Memory B cell (primary cell): ENCODE results near the gene POLE.
"Not testable (repeated sequence)": the region's sequence is repeated elsewhere in the genome, so short reads cannot be mapped to it uniquely, and the experiment has no call there.

Source experiments
- ATAC-seq: fragments of 150-1000 bp; cut with Tn5 transposase; 2 replicates; pipeline ENCODE4 v1.10.0; 2021; ENCODE audit warnings: low read depth, mild to moderate bottlenecking, moderate library complexity
- DNase-seq, 2 donors: peaks; one replicate each; pipeline ENCODE4 v3.0.0; 2022; ENCODE audit warnings: low spot score in 2 of 2
- H3K27ac Mint-ChIP-seq: one replicate; pipeline ENCODE4 v1.8.0; 2022; ENCODE audit warnings: mild to moderate bottlenecking, moderate library complexity, mixed read lengths
- H3K27me3 Mint-ChIP-seq: one replicate; pipeline ENCODE4 v1.8.0; 2022; ENCODE audit warnings: mixed read lengths
- H3K36me3 Mint-ChIP-seq: one replicate; pipeline ENCODE4 v1.8.0; 2022; ENCODE audit warnings: mild to moderate bottlenecking, mixed read lengths
- H3K4me1 Mint-ChIP-seq: one replicate; pipeline ENCODE4 v1.8.0; 2022; ENCODE audit warnings: mixed read lengths
- H3K4me3 Mint-ChIP-seq: one replicate; pipeline ENCODE4 v1.8.0; 2022; ENCODE audit warnings: mild to moderate bottlenecking, moderate library complexity, mixed read lengths
- H3K9me3 Mint-ChIP-seq: one replicate; pipeline ENCODE4 v1.8.0; 2022; ENCODE audit warnings: mixed read lengths

Gene POLE

DNA sequence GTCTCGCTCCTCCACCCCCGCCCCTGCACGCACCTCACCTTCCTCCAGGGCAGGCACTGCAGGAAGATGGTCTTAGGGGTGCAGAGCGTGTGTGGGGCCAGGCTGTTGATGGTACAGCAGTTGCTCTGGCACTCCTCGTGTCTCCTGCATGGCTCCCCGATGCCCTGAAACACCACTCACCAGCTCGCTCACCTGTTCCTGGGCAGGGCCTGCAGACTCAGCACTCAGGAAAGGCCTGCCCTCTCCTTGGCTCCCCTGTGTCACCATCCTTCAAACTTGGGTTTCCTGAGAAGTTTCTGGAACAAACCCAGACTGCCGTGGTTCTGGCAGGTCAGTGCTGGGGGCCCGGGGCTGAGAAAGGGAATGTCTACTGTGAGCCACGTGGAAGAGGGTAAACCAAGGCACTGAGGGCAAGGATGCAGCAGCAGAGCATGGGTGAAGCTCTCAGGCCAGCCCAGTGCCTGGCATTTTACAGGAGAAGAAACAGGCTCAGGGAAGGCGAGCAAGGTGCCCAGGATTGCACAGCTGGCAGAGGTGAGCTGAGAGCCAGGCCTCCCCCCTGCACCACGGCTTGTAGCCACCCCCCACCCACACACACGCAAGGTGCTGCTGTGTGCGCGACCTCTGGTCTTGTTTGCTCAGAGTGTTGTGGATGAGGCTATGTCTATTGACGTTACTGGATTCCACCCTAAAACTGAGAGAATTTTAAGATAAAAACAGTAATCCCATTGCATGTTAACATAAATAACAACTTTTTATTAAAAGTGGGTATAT, 82.3 kb downstream of the POLE start:
- Mint-ChIP-seq H3K36me3 (no peaks in the 10 kb centered on the region), H3K4me1 (peaks cover 15% of the 10 kb centered on the region), H3K27ac (no peak overlapping the region), H3K9me3 (peaks cover 2% of the 10 kb centered on the region), H3K4me3 (no peak overlapping the region), H3K27me3 (peaks cover 25% of the 10 kb centered on the region)
- DNase-seq, result no peak
- ATAC-seq, result no peak

DNA sequence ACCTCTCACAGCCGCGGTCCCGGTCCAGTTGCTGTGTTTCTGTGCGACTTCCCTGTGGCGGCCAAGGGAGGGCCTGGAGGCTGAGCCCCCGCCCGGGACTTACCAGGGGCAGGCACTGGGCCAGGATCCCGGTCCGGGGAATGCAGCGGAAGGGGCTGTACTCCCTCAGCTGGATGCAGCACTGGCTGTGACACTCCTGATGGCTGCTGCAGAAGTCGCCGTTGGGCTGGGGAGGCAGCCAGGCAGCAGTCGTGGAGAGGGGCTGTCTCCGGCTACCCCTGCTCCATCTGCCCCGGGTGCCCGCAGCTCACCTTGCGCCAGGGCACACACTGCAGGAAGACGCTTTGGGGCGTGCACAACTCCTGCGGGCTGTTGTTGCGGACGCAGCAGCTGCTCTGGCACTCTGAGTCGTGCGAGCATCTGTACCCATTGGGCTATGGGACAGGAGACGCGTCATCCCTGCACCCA, 83.0 kb downstream of the POLE start:
- Mint-ChIP-seq H3K4me1 (peaks cover 16% of the 10 kb centered on the region), H3K4me3 (no peak overlapping the region), H3K36me3 (no peaks in the 10 kb centered on the region), H3K27ac (no peak overlapping the region), H3K9me3 (peaks cover 2% of the 10 kb centered on the region), H3K27me3 (peaks cover 25% of the 10 kb centered on the region)
- ATAC-seq, result no peak
- DNase-seq, result no peak

GRCh38 chr12:132603240-132604150, 83.6 kb downstream of the POLE start:
- no peak overlapping the region for H3K4me3 Mint-ChIP-seq

GRCh38 chr12:132602572-132603239, 84.4 kb downstream of the POLE start:
- Mint-ChIP-seq H3K4me3 (no peak overlapping the region), H3K36me3 (peaks cover 3% of the 10 kb centered on the region), H3K27me3 (peaks cover 19% of the 10 kb centered on the region), H3K9me3 (no peaks in the 10 kb centered on the region), H3K27ac (no peak overlapping the region), H3K4me1 (peaks cover 22% of the 10 kb centered on the region)
- DNase-seq (no peak), ATAC-seq (no peak)

More at GRCh38 chr12:132603240-132604150, 83.6 kb downstream of the POLE start:
- Mint-ChIP-seq H3K4me1 (peaks cover 20% of the 10 kb centered on the region), H3K9me3 (peaks cover 2% of the 10 kb centered on the region), H3K27ac (no peak overlapping the region), H3K27me3 (peaks cover 24% of the 10 kb centered on the region), H3K36me3 (peaks cover 2% of the 10 kb centered on the region)
- DNase-seq, result no peak
- no peak for ATAC-seq

GRCh38 chr12:132601171-132601883, 85.8 kb downstream of the POLE start:
- peaks cover 4% of the 10 kb centered on the region for H3K36me3 Mint-ChIP-seq
- peaks cover 20% of the 10 kb centered on the region for H3K27me3 Mint-ChIP-seq
- ATAC-seq (no peak), DNase-seq (no peak)
- H3K9me3 Mint-ChIP-seq, result no peaks in the 10 kb centered on the region
- peak overlapping the region; percentile 51 for H3K27ac Mint-ChIP-seq
- peaks cover 26% of the 10 kb centered on the region for H3K4me1 Mint-ChIP-seq
- H3K4me3 Mint-ChIP-seq, result peak overlapping the region; percentile 83

DNA sequence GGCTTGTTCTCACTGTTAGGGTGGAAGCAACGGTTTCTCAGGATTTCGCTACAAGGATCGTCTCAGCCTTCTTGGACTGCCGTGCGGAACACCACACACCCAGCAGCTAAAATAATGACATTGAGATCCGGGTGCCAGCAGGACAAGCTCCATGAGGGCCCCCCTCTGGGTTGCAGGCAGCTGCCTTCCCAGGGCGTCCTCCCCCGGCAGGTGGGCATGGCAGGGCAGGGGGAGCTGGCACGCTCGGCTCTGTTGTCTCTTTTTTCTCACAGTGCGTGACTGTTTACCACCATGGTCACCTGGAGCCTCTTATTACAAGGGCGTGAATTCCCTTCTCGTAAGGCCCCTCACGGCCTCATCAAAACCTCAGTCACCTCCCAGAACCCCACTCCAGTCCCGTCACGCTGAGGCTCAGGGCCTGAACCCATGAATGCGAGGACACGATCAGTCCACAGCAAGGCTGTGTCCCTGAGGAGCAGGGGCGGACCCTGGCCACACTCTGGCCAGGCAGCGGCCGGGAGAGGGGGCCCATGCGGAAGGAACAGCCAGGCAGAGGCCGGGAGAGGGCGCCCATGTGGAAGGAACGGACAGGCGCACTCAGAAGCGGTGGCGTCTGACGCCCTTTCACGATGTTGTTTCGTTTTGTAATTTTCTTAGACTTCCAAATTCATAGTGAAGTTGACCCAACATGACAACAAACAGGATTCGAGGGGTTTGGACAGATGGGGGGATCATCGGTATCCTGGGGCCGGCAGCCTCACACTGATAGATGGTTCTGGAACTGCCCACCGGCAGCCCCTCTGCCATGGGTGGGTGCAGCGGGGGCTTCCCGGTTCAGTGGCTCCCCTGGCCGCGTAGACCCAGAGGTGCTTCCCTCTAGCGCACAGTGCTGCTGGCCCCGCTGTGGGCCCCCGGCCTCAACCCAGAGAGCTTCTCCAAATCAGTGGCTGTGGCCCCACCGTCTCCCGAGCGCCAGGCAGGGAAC, 86.8 kb downstream of the POLE start:
- peak overlapping the region; percentile 51 for H3K27ac Mint-ChIP-seq
- H3K4me1 Mint-ChIP-seq, result peaks cover 30% of the 10 kb centered on the region
- peak; percentile 67 for ATAC-seq
- H3K36me3 Mint-ChIP-seq, result peaks cover 4% of the 10 kb centered on the region
- peak in 1 of 2 donors; percentile 42 for DNase-seq
- H3K27me3 Mint-ChIP-seq, result peaks cover 19% of the 10 kb centered on the region
- no peaks in the 10 kb centered on the region for H3K9me3 Mint-ChIP-seq
- H3K4me3 Mint-ChIP-seq, result peak overlapping the region; percentile 83

GRCh38 chr12:132599502-132599901, 87.6 kb downstream of the POLE start:
- not testable (repeated sequence) for DNase-seq, H3K9me3 Mint-ChIP-seq, H3K36me3 Mint-ChIP-seq, H3K27ac Mint-ChIP-seq, ATAC-seq
- Mint-ChIP-seq H3K27me3 (peaks cover 16% of the 10 kb centered on the region), H3K4me3 (peak overlapping the region; percentile 83), H3K4me1 (peaks cover 31% of the 10 kb centered on the region)

GRCh38 chr12:132597333-132598316, 89.5 kb downstream of the POLE start:
- Mint-ChIP-seq H3K4me1 (peaks cover 33% of the 10 kb centered on the region), H3K9me3 (no peaks in the 10 kb centered on the region), H3K27ac (peak overlapping the region; percentile 53), H3K36me3 (peaks cover 4% of the 10 kb centered on the region), H3K27me3 (peaks cover 22% of the 10 kb centered on the region), H3K4me3 (peak overlapping the region; percentile 92)
- no peak for DNase-seq
- peak; percentile 40 for ATAC-seq

DNA sequence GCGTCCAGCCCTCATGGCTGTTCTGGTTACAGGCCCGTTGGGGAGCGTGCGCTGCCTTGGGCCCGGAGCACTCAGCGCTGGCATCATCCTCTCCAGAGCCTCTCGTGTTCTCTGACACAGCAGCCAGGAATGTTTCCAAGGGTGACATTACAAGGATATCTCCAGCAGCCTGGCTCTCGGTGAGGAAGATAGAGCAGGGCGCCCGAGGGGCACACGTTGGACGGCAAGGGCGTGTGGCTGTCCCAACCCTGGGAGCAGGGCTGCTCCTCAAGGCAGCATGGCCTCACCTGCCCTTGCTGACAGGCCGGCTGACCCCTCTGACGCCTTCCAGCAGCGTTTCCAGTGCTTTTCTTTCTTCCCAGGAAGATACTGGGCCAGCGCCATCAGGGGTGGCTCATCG, 91.1 kb downstream of the POLE start:
- peaks cover 4% of the 10 kb centered on the region for H3K36me3 Mint-ChIP-seq
- ATAC-seq, result no peak
- H3K4me1 Mint-ChIP-seq, result peaks cover 31% of the 10 kb centered on the region
- no peak for DNase-seq
- no peak overlapping the region for H3K27ac Mint-ChIP-seq
- H3K27me3 Mint-ChIP-seq, result peaks cover 19% of the 10 kb centered on the region
- no peaks in the 10 kb centered on the region for H3K9me3 Mint-ChIP-seq
- H3K4me3 Mint-ChIP-seq, result no peak overlapping the region

DNA sequence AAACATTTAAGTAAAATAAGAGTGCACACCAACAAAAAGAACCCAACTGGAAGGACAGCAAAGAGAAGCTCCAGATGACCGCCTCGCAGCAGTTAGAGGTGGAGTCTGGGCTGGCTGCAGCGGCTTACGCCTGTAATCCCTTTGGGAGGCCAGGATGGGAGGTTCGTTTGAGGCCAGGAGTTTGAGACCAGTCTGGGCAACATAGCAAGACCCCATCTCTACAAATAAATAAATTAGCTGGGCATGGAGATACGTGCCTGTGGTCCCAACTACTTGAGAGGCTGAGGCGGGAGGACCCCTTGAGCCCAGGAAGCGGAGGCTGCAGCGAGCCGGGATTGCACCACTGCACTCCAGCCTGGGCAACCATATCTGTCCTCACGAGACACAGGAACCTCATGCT, 92.0 kb downstream of the POLE start:
- Mint-ChIP-seq H3K9me3 (no peaks in the 10 kb centered on the region), H3K36me3 (peaks cover 4% of the 10 kb centered on the region), H3K27me3 (peaks cover 19% of the 10 kb centered on the region), H3K4me1 (peaks cover 25% of the 10 kb centered on the region), H3K27ac (no peak overlapping the region), H3K4me3 (no peak overlapping the region)
- no peak for ATAC-seq
- no peak for DNase-seq

GRCh38 chr12:132593938-132594358, 93.2 kb downstream of the POLE start:
- Mint-ChIP-seq H3K27ac (peak overlapping the region; percentile 15), H3K27me3 (peaks cover 19% of the 10 kb centered on the region), H3K4me1 (peaks cover 22% of the 10 kb centered on the region), H3K9me3 (no peaks in the 10 kb centered on the region), H3K4me3 (no peak overlapping the region), H3K36me3 (peaks cover 4% of the 10 kb centered on the region)
- DNase-seq (no peak), ATAC-seq (peak; percentile 43)
